ENCODE data around the gene MASTL. TPM values are rescaled to one million over a fixed set of nuclear protein-coding genes. Genes with fewer than 3 reads are reported as not detected.

Gene MASTL
- total RNA-seq, 3 donors from 2014 or later = 5.9 to 10.3 (median 5.9) TPM

GRCh38 chr10:27192284-27192683 lies 37.1 kb downstream of the MASTL start:
- H3K4me1 ChIP-seq (ENCODE audit: low read depth) = no peaks in the 10 kb centered on the region
- H3K9me3 ChIP-seq = no peaks in the 10 kb centered on the region
- DNase-seq (no peak), ATAC-seq (peak; percentile 31)
- intact Hi-C loops (cut with DNase I, micrococcal nuclease) = no loop called here
- H3K4me3 ChIP-seq = no peak overlapping the region
- no peaks in the 10 kb centered on the region for H3K36me3 ChIP-seq (ENCODE audit: low read depth)
- TF ChIP-seq CTCF (IDR thresholded peaks at IDR 0.05) = no peak

GRCh38 chr10:27197980-27198620 lies 42.9 kb downstream of the MASTL start:
- H3K9me3 ChIP-seq = no peaks in the 10 kb centered on the region
- ATAC-seq (no peak), DNase-seq (no peak)
- intact Hi-C loops (cut with DNase I, micrococcal nuclease) = no loop called here
- no peak overlapping the region for H3K4me3 ChIP-seq
- H3K4me1 ChIP-seq (ENCODE audit: low read depth) = no peaks in the 10 kb centered on the region
- H3K36me3 ChIP-seq (ENCODE audit: low read depth) = no peaks in the 10 kb centered on the region
- no peak for TF ChIP-seq CTCF (IDR thresholded peaks at IDR 0.05)

DNA sequence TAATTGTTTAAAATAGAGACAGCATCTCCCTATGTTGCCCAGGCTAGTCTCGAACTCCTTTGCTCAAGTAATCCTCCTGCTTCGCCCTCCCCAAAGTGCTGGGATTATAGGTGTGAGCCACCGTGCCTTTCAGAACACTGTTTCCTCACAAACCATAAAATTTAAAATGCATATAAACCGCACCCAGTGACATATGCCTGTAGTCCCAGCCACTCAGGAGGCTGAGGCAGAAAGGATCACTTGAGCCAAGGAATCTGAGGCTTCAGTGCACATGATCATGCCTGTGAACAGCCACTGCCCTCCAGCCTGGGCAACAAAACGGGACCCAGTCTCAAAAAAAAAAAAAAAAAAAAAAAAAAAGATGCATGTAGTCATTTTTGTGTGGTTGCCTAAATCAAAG lies 48.7 kb downstream of the MASTL start:
- DNase-seq (no peak), ATAC-seq (no peak)
- no peaks in the 10 kb centered on the region for H3K9me3 ChIP-seq
- H3K4me3 ChIP-seq = no peak overlapping the region
- no peak for TF ChIP-seq CTCF (IDR thresholded peaks at IDR 0.05)
- intact Hi-C loops (cut with DNase I, micrococcal nuclease) = no loop called here
- no peaks in the 10 kb centered on the region for H3K4me1 ChIP-seq (ENCODE audit: low read depth)
- H3K36me3 ChIP-seq (ENCODE audit: low read depth) = peaks cover 7% of the 10 kb centered on the region

DNA sequence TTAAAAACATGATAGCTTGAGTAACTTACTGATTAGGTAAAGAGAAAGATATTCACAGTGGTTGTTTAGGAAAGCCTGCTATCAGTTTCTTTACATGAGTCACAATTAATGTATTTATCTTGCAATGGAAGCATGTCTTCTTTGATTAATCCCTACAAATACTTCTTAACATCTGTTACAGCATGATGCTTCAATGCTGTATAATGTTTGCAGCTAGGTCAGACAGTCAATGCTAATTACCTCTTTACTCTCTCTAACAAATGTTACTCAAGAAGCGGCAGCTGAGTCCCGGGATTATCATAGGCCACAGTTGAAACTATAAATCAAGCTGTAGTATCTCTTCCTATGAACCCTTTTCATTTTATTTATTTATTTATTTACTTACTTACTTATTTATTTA lies 52.2 kb downstream of the MASTL start:
- ATAC-seq (no peak), DNase-seq (no peak)
- Histone ChIP-seq H3K4me1 (ENCODE audit: low read depth) (no peaks in the 10 kb centered on the region), H3K36me3 (ENCODE audit: low read depth) (peaks cover 12% of the 10 kb centered on the region), H3K9me3 (no peaks in the 10 kb centered on the region), H3K4me3 (no peak overlapping the region)
- intact Hi-C loops (cut with DNase I, micrococcal nuclease) = no loop called here
- TF ChIP-seq CTCF (IDR thresholded peaks at IDR 0.05) = no peak

DNA sequence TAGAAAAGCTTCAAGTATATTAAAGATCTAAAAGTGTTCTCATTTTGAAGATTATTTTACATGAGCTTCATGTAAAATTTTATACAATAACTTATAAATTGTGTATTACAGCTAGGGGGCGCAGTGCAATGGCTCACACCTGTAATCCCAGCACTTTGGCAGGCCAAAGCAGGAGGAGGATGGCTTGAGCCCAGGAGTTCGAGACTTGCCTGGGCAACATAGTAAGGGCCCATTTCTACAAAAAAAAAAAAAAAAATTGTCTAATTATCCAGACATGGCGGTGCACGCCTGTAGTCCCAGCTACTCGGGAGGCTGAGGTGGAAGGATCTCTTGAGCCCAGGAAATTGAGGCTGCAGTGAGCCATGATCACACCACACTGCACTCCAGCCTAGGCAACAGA lies 68.8 kb downstream of the MASTL start:
- peak in 2 of 3 donors; percentile 47 to 72 for DNase-seq
- H3K9me3 ChIP-seq = no peaks in the 10 kb centered on the region
- no peaks in the 10 kb centered on the region for H3K4me1 ChIP-seq (ENCODE audit: low read depth)
- peak; percentile 37 for TF ChIP-seq CTCF (IDR thresholded peaks at IDR 0.05)
- intact Hi-C loops (cut with DNase I, micrococcal nuclease) = loop anchor here in 1 of 2 donors (10.0 kb wide), 1 partner anchor 141 kb away; no protein-coding TSS in a partner anchor
- H3K4me3 ChIP-seq = no peak overlapping the region
- ATAC-seq = peak; percentile 77
- peaks cover 4% of the 10 kb centered on the region for H3K36me3 ChIP-seq (ENCODE audit: low read depth)

Measured in mucosa of descending colon (tissue), 3 donors.